Brain microvascular endothelial cell (primary cell): ENCODE data around the gene SCN11A.

Experiments used
- DNase-seq: peaks from one replicate; pipeline ENCODE4 v3.0.0-alpha.2; 2020
- H3K27ac ChIP-seq: fragments of 250-450 bp; sonication (Bioruptor Pico); 2 replicates; pipeline ENCODE4 v1.5.1; 2020; ENCODE audit warnings: mild to moderate bottlenecking, moderate library complexity
- H3K27me3 ChIP-seq: fragments of 250-450 bp; sonication (Bioruptor Pico); replicated peaks from 2 replicates; pipeline ENCODE4 v1.5.1; 2020; ENCODE audit warnings: mild to moderate bottlenecking
- H3K36me3 ChIP-seq: fragments of 250-450 bp; sonication (Bioruptor Pico); replicated peaks from 2 replicates; pipeline ENCODE4 v1.5.1; 2020; ENCODE audit warnings: mild to moderate bottlenecking
- H3K4me3 ChIP-seq: 2 replicates; pipeline ENCODE4 v1.5.1; 2011; ENCODE audit warnings: low read depth, mild to moderate bottlenecking, control low read depth, low read length, moderate library complexity
- CTCF ChIP-seq: IDR thresholded peaks from 2 replicates; pipeline ENCODE4 v1.5.1; 2011; ENCODE audit warnings: low read depth, mild to moderate bottlenecking, moderate library complexity, low read length, control low read depth, inconsistent platforms; ENCODE audit errors: missing control alignments
- in situ Hi-C: cut with HindIII; loops from 2 replicates; pipeline ENCODE4 v1.10.0; 2017; ENCODE audit warnings: low sequenced_read_pairs, low pct_ligation_motif_present

The SCN11A gene

DNA sequence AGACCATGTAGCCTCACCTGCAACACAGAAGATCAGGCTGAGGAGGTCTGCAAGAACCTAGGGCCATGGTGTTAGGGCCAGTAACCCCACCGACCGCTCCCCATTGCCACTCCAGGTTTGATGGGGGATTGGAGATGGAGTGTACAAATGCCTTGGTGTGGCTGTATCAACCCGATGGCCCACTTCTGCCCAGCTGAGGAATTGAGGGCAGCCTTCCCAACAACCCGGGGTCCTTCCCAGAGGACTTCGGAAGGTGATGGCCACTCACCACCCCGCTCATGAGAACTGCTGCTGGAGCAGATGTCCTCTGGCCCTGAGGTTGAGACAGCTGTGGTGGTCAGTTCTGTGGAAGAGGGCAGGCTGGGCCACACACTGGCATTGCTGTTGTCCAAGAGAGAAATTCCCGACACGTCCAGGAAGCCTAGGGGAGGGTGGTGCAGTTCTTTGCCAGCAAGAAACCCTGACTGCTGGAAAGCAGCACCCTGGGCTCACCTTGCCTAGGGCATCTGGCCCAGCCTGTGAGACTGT, 46.8 kb upstream of the SCN11A start:
- in situ Hi-C loops, result no loop called here
- Histone ChIP-seq H3K36me3 (peaks cover 47% of the 10 kb centered on the region), H3K4me3 (no peak overlapping the region), H3K27ac (no peak overlapping the region), H3K27me3 (no peaks in the 10 kb centered on the region)
- no peak for DNase-seq
- TF ChIP-seq CTCF, result no peak

- Histone ChIP-seq H3K27ac (no peak overlapping the region), H3K36me3 (peaks cover 49% of the 10 kb centered on the region), H3K27me3 (no peaks in the 10 kb centered on the region), H3K4me3 (no peak overlapping the region)
- TF ChIP-seq CTCF, result no peak
- DNase-seq, result no peak
- in situ Hi-C loops, result no loop called here
Measured at GRCh38 chr3:39097716-39098472, 46.1 kb upstream of the SCN11A start.

DNA sequence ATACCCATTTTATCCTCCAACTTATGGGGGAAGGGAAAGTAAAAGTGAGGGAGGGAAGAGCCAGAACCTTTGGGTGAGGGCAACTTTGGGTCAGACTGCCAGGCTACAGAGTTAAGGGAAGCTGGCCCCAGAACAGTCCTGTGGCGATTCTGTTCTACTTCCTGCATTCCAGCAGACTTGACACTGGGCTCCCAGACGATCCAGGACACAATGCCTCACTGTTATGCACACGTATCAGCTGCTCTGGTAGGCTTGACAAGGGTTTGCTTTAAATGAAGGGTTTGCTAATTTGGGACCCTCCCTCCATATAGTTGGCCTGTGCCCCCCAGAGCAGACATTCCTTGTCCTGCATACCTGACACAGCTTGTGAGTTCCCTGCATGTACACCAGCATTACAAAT, 45.0 kb upstream of the SCN11A start:
- no peak for TF ChIP-seq CTCF
- DNase-seq, result peak; percentile 16
- Histone ChIP-seq H3K27ac (no peak overlapping the region), H3K4me3 (no peak overlapping the region), H3K36me3 (peaks cover 47% of the 10 kb centered on the region), H3K27me3 (no peaks in the 10 kb centered on the region)
- in situ Hi-C loops, result no loop called here

DNA sequence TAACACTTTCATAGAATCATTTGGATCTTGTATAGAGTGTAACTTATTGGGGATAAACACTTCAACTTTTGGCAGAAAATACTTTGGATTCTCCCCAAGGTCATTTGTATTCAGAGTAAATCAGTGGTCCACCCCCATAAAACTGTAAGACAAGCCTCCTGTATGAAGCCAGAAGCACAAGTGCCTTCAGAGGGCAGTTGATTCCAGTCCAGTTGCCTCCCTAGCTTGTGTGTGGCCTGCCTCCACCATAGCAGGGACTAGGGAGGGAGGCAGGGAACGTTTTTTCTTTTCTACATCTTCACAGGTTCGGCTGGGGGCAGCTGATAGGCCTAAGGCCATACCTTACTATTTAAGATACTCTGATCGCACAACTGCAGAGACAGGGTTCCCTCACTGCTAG, 44.0 kb upstream of the SCN11A start:
- in situ Hi-C loops, result no loop called here
- Histone ChIP-seq H3K4me3 (no peak overlapping the region), H3K27ac (no peak overlapping the region), H3K27me3 (no peaks in the 10 kb centered on the region), H3K36me3 (peaks cover 47% of the 10 kb centered on the region)
- TF ChIP-seq CTCF, result no peak
- no peak for DNase-seq

- TF ChIP-seq CTCF, result no peak
- Histone ChIP-seq H3K36me3 (peaks cover 43% of the 10 kb centered on the region), H3K4me3 (no peak overlapping the region), H3K27ac (no peak overlapping the region), H3K27me3 (no peaks in the 10 kb centered on the region)
- DNase-seq, result no peak
- in situ Hi-C loops, result no loop called here
Measured at GRCh38 chr3:39094851-39095677, 43.3 kb upstream of the SCN11A start.
